ENCODE measurements around the gene GSN.

The GSN gene

GRCh38 chr9:121259498-121259897 lies 8.5 kb upstream of the GSN start:
- H3K36me3 ChIP-seq: no peaks in the 10 kb centered on the region
- H3K27ac ChIP-seq: no peak overlapping the region
- H3K4me3 ChIP-seq: no peak overlapping the region
- no peak for DNase-seq
- peaks cover 0 to 7% (median 0%) of the 10 kb centered on the region in 4 donors for H3K4me1 ChIP-seq
- no peaks in the 10 kb centered on the region for H3K27me3 ChIP-seq
- TF ChIP-seq CTCF (IDR thresholded peaks at IDR 0.05): no peak
- H3K9me3 ChIP-seq: no peaks in the 10 kb centered on the region
- intact Hi-C loops (cut with DNase I; ENCODE audit: low total_unique reads): no loop called here

DNA sequence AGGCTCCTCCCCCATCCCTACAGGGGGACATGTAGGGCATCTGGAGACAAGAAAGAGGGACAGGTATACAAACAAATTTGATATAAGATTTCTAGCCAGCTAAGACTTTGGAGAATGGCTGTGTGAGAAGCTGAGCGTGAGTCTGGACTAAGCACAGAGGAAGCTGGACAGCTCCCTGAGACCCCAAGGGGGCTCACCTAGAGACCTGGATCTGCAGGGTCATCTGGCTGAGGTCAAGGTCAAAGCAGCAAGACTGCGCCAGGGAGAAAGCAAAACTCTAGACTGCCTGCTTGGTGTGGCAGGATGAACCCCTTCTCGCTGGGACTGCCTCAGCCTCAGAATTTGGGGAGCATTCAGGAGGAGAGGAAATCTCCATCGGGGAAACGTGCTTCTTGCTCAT lies 8.0 kb upstream of the GSN start:
- peaks cover 0 to 7% (median 0%) of the 10 kb centered on the region in 4 donors for H3K4me1 ChIP-seq
- no peak overlapping the region for H3K4me3 ChIP-seq
- H3K36me3 ChIP-seq: no peaks in the 10 kb centered on the region
- no peak overlapping the region for H3K27ac ChIP-seq
- DNase-seq: no peak
- no peaks in the 10 kb centered on the region for H3K27me3 ChIP-seq
- no peak for TF ChIP-seq CTCF (IDR thresholded peaks at IDR 0.05)
- no peaks in the 10 kb centered on the region for H3K9me3 ChIP-seq
- intact Hi-C loops (cut with DNase I; ENCODE audit: low total_unique reads): no loop called here

GRCh38 chr9:121260457-121261106 lies 7.4 kb upstream of the GSN start:
- TF ChIP-seq CTCF (IDR thresholded peaks at IDR 0.05): no peak
- no peaks in the 10 kb centered on the region for H3K9me3 ChIP-seq
- H3K4me1 ChIP-seq: peaks cover 0 to 7% (median 0%) of the 10 kb centered on the region in 4 donors
- no peaks in the 10 kb centered on the region for H3K27me3 ChIP-seq
- DNase-seq: no peak
- H3K4me3 ChIP-seq: no peak overlapping the region
- no peaks in the 10 kb centered on the region for H3K36me3 ChIP-seq
- intact Hi-C loops (cut with DNase I; ENCODE audit: low total_unique reads): no loop called here
- H3K27ac ChIP-seq: no peak overlapping the region

DNA sequence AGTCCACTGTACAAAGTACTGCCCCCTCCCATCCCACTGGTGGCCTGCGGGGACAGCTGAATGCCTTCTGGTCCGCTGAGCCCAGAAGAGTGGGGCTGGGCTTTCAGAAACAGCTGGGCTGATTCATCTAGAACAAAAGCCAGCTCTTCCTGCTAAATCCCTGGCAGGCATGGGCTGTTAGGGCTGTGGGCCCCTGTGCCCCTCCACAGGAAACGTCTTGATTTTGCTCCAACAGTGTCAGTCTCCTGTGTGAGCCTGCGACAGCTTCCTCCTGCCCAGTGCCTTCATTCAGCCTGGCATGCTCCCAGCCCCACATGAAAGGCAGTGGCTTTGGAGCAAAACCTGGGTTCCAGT lies 6.9 kb upstream of the GSN start:
- Histone ChIP-seq H3K4me3 (no peak overlapping the region), H3K36me3 (no peaks in the 10 kb centered on the region), H3K4me1 (peaks cover 0 to 7% (median 0%) of the 10 kb centered on the region in 4 donors), H3K27me3 (no peaks in the 10 kb centered on the region), H3K9me3 (no peaks in the 10 kb centered on the region), H3K27ac (no peak overlapping the region)
- no peak for DNase-seq
- intact Hi-C loops (cut with DNase I; ENCODE audit: low total_unique reads): no loop called here
- no peak for TF ChIP-seq CTCF (IDR thresholded peaks at IDR 0.05)

- peaks cover 0 to 7% (median 1%) of the 10 kb centered on the region in 4 donors for H3K4me1 ChIP-seq
- H3K36me3 ChIP-seq: no peaks in the 10 kb centered on the region
- no peak overlapping the region for H3K27ac ChIP-seq
- no peak for TF ChIP-seq CTCF (IDR thresholded peaks at IDR 0.05)
- DNase-seq: no peak
- no peaks in the 10 kb centered on the region for H3K27me3 ChIP-seq
- H3K9me3 ChIP-seq: no peaks in the 10 kb centered on the region
- no peak overlapping the region for H3K4me3 ChIP-seq
- intact Hi-C loops (cut with DNase I; ENCODE audit: low total_unique reads): no loop called here
These were observed 6.2 kb upstream of the GSN start for GRCh38 chr9:121261755-121262154.

DNA sequence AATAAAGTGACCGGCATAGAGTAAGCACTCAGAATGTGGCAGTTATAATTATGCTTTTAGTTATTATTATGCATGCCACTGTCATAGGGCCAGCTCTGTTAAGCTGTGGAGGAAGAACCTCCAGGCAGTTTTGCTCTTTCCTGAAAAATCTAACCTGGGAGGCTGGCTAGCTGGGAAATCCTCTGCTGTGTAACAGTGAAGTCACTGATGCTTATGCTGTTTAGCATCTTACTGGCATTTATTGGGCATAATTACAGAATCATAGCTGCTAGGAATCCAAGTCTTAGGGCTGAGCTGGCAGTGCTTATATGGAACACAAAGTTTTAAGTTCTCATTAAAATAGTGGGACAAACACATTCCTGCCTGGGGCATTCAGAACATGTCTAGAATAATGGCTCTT lies 5.5 kb upstream of the GSN start:
- H3K27ac ChIP-seq: no peak overlapping the region

More for the DNA sequence above, 5.5 kb upstream of the GSN start:
- no peak for TF ChIP-seq CTCF (IDR thresholded peaks at IDR 0.05)
- H3K27me3 ChIP-seq: no peaks in the 10 kb centered on the region
- no peaks in the 10 kb centered on the region for H3K36me3 ChIP-seq
- intact Hi-C loops (cut with DNase I; ENCODE audit: low total_unique reads): no loop called here
- DNase-seq: no peak
- H3K9me3 ChIP-seq: no peaks in the 10 kb centered on the region
- peaks cover 0 to 11% (median 8%) of the 10 kb centered on the region in 4 donors for H3K4me1 ChIP-seq
- no peak overlapping the region for H3K4me3 ChIP-seq
